ENCODE data around the gene TTC23. TPM values are rescaled to one million over a fixed set of nuclear protein-coding genes. Genes with fewer than 3 reads are reported as not detected.

The TTC23 gene
- total and polyA plus RNA-seq, 2 donors (not counting 3 experiments of a cell fraction or from before 2014, with no cell fraction given) = 4.1 to 27.3 TPM

GRCh38 chr15:99172989-99173388, 76.4 kb downstream of the TTC23 start:
- Histone ChIP-seq H3K4me3 (replicated peaks in 1 of 3; ENCODE audit: insufficient read depth in 1 of 3, low read depth in 1 of 3, low read length in 3 of 3) (no peak overlapping the region), H3K9me1 (replicated peaks; ENCODE audit: control insufficient read depth, extremely low read depth, insufficient read depth, low read length) (no peaks in the 10 kb centered on the region), H3K27ac (ENCODE audit: insufficient read depth, low read depth, low read length) (no peak overlapping the region), H3K36me3 (ENCODE audit: control insufficient read depth in 2 of 2, extremely low read depth in 1 of 2, insufficient read depth in 2 of 2, low read length in 2 of 2) (peaks cover 0 to 3% of the 10 kb centered on the region in 2 experiments), H2AFZ (ENCODE audit: low read depth, low read length) (no peak overlapping the region), H3K27me3 (ENCODE audit: control insufficient read depth in 2 of 2, insufficient read depth in 2 of 2, low read length in 2 of 2) (no peaks in the 10 kb centered on the region), H3K79me2 (ENCODE audit: control insufficient read depth, insufficient read depth, low read length) (no peaks in the 10 kb centered on the region), H3K4me1 (ENCODE audit: control insufficient read depth, extremely low read depth, insufficient read depth, low read length) (peaks cover 7% of the 10 kb centered on the region), H3K9me3 (replicated peaks; ENCODE audit: control insufficient read depth, insufficient read depth, low read length) (no peaks in the 10 kb centered on the region), H3K9ac (replicated peaks; ENCODE audit: extremely low read depth, insufficient read depth, low read length) (no peak overlapping the region), H3K4me2 (ENCODE audit: insufficient read depth, low read length) (no peak overlapping the region), H4K20me1 (replicated peaks; ENCODE audit: control insufficient read depth, extremely low read depth, insufficient read depth, low read length) (no peaks in the 10 kb centered on the region)
- dilution Hi-C loops (cut with MboI; ENCODE audit: extremely low pct_ligation_motif_present, low sequenced_read_pairs) (no loop called here), intact Hi-C loops (cut with micrococcal nuclease) (no loop called here)
- POLR2A ChIA-PET = no interaction called here
- CTCF ChIA-PET = no interaction called here
- no TSS peak for BruUV-seq (replicated peaks)
- no peak for FAIRE-seq
- no peak for DNase-seq (ENCODE audit: low read depth, low spot score)
- TF ChIP-seq MAX (IDR thresholded peaks at IDR 0.05; ENCODE audit: insufficient read depth, insufficient read length) (no peak), FOS (IDR thresholded peaks at IDR 0.05; ENCODE audit: borderline replicate concordance, insufficient read depth, low read length) (no peak), CTCF (IDR thresholded peaks at IDR 0.05; ENCODE audit: extremely low read depth in 1 of 2, insufficient read depth in 1 of 2, low read depth in 1 of 2, low read length in 2 of 2) (no peak), GATA2 (IDR thresholded peaks at IDR 0.05; ENCODE audit: insufficient read depth, insufficient read length, low read depth, low read length) (no peak), JUN (IDR thresholded peaks at IDR 0.05; ENCODE audit: borderline replicate concordance, insufficient read depth, insufficient read length, low read depth) (no peak), POLR2AphosphoS5 (IDR thresholded peaks at IDR 0.05; ENCODE audit: insufficient read depth, low read depth, low read length) (no peak), EZH2 (IDR thresholded peaks at IDR 0.05; ENCODE audit: borderline replicate concordance, low read depth, low read length, severe bottlenecking) (no peak)

Data from endothelial cell of umbilical vein (primary cell).